Measurements from ENCODE around the gene ANAPC4.

The ANAPC4 gene

DNA sequence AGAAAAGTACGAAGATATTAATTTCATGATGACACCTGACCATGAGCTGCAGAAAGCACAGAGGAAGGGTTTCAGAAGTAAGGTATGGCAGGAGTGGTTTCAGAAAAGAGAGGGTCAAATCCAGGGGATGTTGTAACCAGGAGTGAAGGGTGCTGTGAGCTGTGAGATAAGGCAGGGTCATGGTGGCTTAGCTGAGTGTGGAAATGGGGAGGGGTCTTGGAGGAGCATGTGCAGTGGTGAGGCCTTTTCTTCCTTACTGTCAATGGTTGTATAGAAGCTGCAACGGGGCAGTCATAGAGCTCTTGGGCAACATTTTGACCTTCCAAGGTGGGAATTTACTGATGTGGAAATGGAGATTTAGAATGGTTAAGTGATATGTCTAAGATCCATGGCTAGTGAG is 2.5 kb downstream of the ANAPC4 start:
- DNase-seq: no peak

DNA sequence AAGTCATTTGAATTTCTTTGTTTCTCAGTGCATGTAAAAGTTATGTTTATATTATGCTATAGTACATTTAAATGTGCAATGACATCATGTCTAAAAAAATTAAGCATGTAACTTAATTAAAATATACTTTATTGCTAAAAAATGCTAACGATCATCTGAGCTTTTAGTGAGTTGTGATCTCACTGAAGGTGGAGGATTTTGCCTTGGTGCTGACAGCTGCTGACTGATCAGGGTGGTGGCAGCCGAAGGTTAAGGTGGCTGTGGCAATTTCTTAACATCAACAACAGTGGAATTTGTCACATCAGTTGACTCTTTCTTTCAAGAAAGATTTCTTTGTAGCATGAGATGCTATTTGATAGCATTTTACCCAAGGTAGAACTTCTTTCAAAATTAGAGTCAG is 6.6 kb downstream of the ANAPC4 start:
- no peak for DNase-seq

- DNase-seq: no peak
These were observed 9.9 kb downstream of the ANAPC4 start for GRCh38 chr4:25386926-25387325.

- DNase-seq: no peak
These were observed 20.2 kb downstream of the ANAPC4 start for GRCh38 chr4:25397305-25397704.

DNA sequence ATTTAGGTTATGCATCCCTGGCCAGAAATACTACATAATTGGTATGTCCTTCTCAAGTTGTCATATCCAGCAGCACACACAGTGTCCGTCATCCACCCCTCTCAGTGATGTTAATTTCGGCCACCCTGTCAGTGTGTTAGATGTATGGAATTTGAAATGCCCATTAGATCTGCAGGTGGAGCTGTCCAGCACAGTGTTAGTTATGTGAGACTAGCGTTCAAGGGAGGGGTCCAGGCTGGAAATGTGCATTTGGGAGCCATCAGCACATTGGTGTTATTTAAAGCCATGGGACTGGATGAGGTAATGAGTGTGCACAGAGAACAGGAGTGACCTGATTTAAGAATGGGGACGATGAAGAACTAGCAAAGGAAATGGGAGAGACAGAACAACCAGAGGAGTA is 22.4 kb downstream of the ANAPC4 start:
- no peak for DNase-seq

DNA sequence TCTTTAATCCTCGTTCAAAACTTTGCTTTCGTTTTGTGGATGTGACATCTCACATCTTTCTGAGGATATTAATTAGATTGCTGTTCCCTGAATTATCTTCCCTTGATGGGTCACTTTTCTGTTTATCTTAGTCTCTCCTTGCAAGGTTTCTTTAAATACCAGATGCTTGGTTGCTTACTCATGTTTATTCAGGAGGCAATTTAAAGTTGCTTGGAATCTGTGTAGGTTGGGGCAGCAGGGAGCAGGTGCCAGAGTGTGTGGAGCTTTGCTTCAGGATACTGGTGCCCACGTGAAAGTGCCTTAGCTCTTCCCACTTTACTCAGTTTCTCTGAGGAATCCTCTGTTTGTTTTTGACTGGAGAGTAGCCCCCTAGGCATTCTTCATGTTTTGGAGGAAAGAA is 24.0 kb downstream of the ANAPC4 start:
- DNase-seq: no peak

GRCh38 chr4:25402521-25402920 is 25.5 kb downstream of the ANAPC4 start:
- DNase-seq: no peak

DNA sequence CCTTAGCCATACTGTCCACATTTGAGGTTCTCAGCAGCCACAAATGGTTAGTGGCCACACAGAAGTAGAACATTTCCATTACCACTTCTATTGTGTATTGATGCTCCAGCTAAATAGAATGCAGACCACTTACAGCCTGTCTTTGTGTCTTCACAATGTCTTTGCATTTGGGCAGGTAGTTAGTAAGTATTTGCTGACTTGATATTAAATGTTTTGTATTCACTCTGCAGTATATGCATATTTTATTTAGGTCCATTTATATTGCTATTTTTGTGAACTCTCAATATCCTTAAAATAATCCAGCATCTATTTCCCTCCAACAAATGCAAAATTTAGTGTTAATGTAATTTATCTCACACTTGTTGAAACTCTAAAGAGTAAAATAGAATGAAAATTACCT is 26.6 kb downstream of the ANAPC4 start:
- no peak for DNase-seq

DNA sequence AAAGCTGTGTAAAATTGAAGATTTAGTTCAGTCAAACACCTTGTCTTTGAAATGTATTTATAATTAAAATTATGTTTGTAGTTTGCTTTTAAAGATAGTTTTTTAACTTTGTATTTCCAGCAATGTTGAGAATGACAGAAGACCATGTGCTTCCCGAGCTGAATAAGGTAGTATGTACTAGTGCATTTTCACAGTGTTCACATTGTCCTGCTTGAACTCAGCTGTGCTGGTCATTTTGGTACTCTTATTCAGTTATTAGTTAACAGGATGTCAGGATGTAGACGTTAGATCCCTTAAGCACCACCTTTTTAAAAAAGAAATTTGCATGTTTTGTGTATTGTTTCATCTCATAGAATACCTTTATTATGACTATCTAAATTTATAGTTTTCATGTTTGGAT is 28.4 kb downstream of the ANAPC4 start:
- DNase-seq: no peak

- no peak for DNase-seq
These were observed 29.1 kb downstream of the ANAPC4 start for GRCh38 chr4:25406081-25406692.

DNA sequence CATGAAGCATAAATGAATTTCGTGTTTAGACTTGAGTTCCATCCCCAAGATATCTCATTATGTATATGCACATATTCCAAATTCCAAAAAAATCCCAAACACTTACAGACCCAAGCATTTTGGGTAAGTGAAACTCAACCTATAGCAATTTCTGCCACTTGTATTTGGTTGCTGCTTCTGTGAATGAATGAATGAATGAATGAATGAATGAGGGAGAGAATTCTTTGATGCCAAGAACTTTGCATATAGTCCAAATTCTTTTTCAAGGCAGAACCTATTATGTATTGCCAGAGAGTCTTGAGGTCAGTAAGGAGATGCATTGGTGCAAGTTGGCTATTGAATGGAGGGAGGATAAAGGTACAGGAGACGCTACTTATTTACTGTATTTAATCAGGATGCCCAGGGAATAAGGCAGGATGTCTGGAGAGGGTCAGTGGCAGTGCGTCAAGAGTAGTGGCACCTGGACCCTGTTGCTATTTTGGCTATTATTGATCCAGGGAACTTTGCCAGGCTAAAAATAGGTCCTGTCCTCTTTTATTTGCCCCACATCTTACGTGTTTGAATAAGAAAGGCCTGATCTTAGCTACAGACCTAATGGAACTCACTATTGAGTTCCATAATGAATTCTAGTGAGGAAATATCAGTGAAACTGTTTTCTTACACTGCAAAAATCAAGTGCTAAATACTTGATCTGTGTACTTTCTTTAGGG is 33.9 kb downstream of the ANAPC4 start:
- no peak for DNase-seq

GRCh38 chr4:25413261-25413660 is 36.2 kb downstream of the ANAPC4 start:
- DNase-seq: no peak

DNA sequence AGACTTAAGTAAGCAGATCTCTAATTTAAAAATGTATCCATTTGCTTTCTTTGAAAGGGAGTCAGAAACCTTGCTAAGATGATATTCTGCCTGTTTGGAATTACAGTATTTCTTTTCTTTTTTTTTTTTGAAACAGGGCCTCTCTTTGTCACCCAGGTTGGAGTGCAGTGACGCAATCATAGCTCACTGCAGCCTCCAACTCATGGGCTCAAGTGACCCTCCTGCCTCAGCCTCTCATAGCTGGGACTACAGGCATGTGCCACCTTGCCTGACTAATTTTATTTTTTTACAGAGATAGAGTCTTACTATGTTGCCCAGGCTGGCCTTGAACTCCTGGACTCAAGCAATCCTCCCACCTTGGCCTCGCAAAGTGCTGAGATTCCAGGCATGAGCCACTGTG is 40.0 kb downstream of the ANAPC4 start:
- no peak for DNase-seq

DNA sequence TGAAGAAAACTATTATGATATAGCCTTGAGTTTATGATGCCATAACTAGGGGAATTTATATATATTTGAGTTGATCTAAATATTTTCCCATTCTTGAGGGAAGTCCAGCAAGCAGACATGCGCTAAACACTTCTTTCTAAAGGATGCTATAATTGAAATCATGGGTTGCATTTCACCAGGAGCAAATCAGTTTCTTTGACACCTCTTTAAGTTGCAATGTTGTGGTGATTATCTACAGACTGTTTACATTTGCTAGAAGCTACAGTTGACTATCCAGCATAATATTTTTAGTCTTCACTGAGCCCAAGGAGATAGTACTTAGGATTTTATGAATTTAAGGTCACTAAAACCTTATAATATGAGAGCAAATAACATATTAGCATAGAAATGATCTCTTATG is 43.9 kb downstream of the ANAPC4 start:
- DNase-seq: no peak

DNA sequence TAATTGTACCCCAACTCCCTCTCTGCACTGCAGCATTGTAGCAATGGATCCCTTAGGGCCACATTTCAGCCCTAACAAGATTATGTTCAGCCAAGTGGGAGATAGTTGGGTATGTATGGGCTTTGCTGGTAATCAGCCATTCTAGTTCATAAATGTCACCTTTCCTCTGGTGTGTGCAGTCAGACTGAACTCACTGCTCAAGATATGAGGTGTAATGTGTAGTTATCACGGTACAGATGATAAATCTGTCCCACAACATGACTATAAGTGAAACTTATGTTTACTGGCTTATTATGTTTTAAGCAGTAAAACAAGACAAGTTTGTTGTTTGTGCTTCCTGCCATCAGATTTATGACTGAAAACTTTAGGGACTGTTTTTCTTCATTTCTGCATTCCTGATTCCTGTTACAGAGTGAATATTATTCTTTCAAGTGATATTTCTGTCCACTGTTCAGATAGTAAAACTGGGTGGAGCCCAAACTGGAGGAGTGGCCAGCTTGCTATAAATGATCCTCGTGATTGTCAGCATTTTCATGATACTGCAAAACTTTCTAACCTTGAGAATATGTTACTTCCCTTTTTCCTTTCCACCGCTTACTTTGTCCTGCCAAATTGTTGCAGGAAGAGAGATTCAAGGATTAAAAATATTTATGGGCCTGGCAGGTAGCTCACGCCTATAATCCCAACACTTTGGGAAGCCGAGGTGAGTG is 44.9 kb downstream of the ANAPC4 start:
- no peak for DNase-seq

- no peak for DNase-seq
These were observed 46.5 kb downstream of the ANAPC4 start for GRCh38 chr4:25423548-25423947.

DNA sequence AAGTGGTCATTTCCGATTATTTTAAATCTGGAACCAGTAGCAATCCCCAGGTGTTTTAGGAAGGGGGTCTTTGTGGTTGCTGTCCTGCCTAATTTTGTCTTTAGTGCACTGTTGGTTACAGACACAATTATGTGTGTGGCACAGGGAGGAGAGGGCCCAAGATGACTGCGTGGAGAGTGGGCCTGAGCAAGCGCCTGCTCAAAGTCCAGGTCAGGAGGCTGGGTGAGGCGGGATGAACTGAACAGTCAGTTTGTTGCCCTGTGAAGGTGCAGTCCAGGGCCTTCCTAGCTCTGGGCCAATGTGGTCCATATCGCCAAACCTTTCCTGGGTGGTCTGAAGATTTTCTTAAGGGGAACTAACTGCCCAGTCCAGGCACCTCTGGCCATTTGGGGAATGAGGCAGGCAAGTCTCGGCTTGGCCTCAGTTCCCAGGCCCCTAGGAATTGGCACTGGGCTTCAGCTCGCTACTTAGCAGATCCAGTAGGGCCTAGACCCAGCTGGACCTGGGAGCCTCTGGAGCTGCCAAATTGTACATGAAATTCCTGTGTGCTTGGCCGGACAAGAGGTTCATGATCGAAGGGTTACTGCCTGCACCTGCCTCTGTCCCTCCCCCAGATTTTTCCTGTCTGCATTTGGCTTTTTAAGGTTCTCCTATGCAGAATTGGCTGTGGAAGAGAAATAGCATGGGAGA is 47.6 kb downstream of the ANAPC4 start:
- DNase-seq: no peak

DNA sequence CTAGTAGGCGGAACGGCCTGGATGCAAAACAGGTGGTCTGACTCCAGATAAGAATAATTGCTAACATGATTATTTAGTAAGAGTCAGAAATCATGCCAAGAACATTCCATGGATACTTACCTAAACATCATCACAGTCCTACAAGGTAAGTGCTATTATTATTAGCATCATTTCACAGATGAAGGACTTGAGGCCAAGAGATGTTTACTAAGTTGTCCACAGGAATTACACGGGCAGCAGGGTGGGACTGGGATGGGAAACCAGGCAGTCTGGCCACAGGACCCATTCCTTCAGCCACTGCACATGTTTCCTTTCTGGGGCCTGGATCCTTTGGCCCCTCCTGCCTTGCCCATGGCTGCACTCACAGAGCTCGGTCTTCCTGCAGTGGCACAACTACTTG is 48.3 kb downstream of the ANAPC4 start:
- DNase-seq: no peak

- no peak for DNase-seq
These were observed 50.8 kb downstream of the ANAPC4 start for GRCh38 chr4:25427871-25428270.

DNA sequence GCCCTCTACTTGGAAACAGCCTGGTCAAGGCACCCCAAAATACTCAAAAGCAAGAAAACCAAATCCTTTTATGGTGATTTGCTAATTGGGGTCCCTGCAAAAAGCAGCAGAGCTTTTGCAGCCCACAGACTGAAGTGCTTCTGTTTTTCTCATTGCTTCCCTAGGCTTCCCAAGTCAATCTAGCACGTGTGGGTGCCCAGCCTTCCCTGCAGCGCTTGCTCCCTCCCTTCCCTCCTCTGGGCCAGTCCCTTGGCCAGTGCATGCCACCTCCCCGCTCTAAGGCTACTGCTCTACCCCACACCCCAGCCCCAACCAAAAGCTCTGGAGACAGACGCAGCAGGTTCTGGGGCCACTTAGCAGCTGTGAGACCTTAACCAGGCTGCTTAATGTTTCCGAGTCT is 53.6 kb downstream of the ANAPC4 start:
- DNase-seq: no peak

- no peak for DNase-seq
These were observed 57.1 kb downstream of the ANAPC4 start for GRCh38 chr4:25433966-25434827.

DNA sequence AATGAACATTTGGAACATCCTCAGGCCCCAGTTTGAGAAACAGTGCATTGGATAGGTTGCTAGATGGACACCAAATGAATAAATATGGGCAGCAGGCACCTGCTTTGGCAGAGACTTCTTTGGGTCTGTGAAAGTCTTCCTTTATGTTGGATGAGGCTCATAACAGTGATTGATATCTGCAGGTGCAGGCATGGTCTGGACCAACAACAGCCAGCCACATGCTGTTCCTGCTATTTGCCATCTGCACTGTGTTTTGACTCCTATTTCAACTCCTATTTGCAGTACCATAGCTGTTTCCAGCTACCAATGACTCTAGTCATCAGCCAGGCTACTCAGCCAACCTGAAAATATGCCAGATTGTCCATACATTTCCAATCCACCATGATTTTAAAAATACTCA is 60.9 kb downstream of the ANAPC4 start:
- DNase-seq: peak in 2 of 3 experiments; percentile 56 to 65
